HepG2 (cell line): Measurements from ENCODE around the gene SCMH1. TPM values are rescaled to one million over a fixed set of nuclear protein-coding genes. Genes with fewer than 3 reads are reported as not detected.

Experiments
- ATAC-seq: fragments of 200-7000 bp; cut with Tn5 transposase; 3 replicates; pipeline ENCODE4 v1.9.1; 2020; ENCODE audit warnings: mild to moderate bottlenecking, moderate library complexity
- BruUV-seq: library from RNA; stranded (reverse); fragments of 400-500 nt; replicated peaks from 2 replicates; lab custom pipeline; 2021; lab: Mats Ljungman, UMichigan
- CTCF ChIA-PET: fragments of 300-600 bp; formaldehyde crosslinking; extraction: SDS; loops from one replicate; lab custom pipeline; 2021; ENCODE audit warnings: low total read pairs, inconsistent platforms, low intra/inter-chr PET ratio; lab: Yijun Ruan, JAX
- POLR2A ChIA-PET: fragments of 350-600 bp; sonication (Branson Sonifier 250); formaldehyde crosslinking; loops from one replicate; lab custom pipeline; 2020; ENCODE audit warnings: antibody characterized with exemption, inconsistent platforms; lab: Yijun Ruan, JAX
- DNase-seq: peaks from one replicate; pipeline ENCODE4 v3.0.0-alpha.2; 2015; ENCODE audit warnings: low spot score
- FAIRE-seq: peaks from 3 replicates; lab custom pipeline; 2011; peaks lifted over from hg19 to GRCh38; lab: Jason Lieb, UNC
- H2AFZ ChIP-seq: one replicate; pipeline ENCODE4 v1.6.1; 2011; ENCODE audit warnings: low read length, inconsistent platforms
- H3K27ac ChIP-seq: fragments of 300-600 bp; 3 replicates; pipeline ENCODE4 v1.8.0; 2011; ENCODE audit warnings: mixed run types, mild to moderate bottlenecking, mixed read lengths, low read length, inconsistent platforms; ENCODE audit not compliant: insufficient read depth; ENCODE audit errors: extremely low read length
- H3K27me3 ChIP-seq, 2 experiments: fragments of 200-600 bp in 1 of 2; 2 replicates in 1 of 2; 3 replicates in 1 of 2; pipeline versions ENCODE4 v1.6.0 to v1.8.0; 2011; ENCODE audit warnings: low read length in 2 of 2, mild to moderate bottlenecking in 2 of 2, moderate library complexity in 2 of 2, inconsistent platforms in 1 of 2; ENCODE audit not compliant: insufficient read depth in 2 of 2, control insufficient read depth in 1 of 2
- H3K36me3 ChIP-seq, 2 experiments: fragments of 200-600 bp in 1 of 2; replicated peaks in 1 of 2; 2 replicates in 1 of 2; 3 replicates in 1 of 2; pipeline versions ENCODE4 v1.5.1 to v1.8.0; 2011; ENCODE audit warnings: low read length in 2 of 2, inconsistent platforms in 1 of 2; ENCODE audit not compliant: insufficient read depth in 2 of 2, control insufficient read depth in 1 of 2
- H3K4me1 ChIP-seq: 2 replicates; pipeline ENCODE4 v1.5.1; 2012; ENCODE audit warnings: low read length, inconsistent platforms; ENCODE audit not compliant: insufficient read depth
- H3K4me2 ChIP-seq: 2 replicates; pipeline ENCODE4 v1.6.0; 2011; ENCODE audit warnings: low read depth, low read length, inconsistent platforms
- H3K4me3 ChIP-seq, 3 experiments: fragments of 200-600 bp in 1 of 3; sonication (generic), shearing (Covaris generic) in 1 of 3; replicated peaks in 1 of 3; 2 replicates each; pipeline ENCODE4 v1.5.1; 2011 to 2016; ENCODE audit warnings: low read length in 3 of 3, inconsistent platforms in 2 of 3, low read depth in 2 of 3, mild to moderate bottlenecking in 2 of 3, control low read depth in 1 of 3, mixed read lengths in 1 of 3; ENCODE audit not compliant: insufficient read depth in 1 of 3
- H3K79me2 ChIP-seq: one replicate; pipeline ENCODE4 v1.6.1; 2011; ENCODE audit warnings: low read length, inconsistent platforms; ENCODE audit not compliant: insufficient read depth
- H3K9ac ChIP-seq: 2 replicates; pipeline ENCODE4 v1.6.0; 2011; ENCODE audit warnings: mild to moderate bottlenecking, low read depth, low read length, inconsistent platforms; ENCODE audit not compliant: insufficient read depth
- H3K9me3 ChIP-seq: 2 replicates; pipeline ENCODE4 v1.5.1; 2012; ENCODE audit warnings: mild to moderate bottlenecking, low read length
- H4K20me1 ChIP-seq: 2 replicates; pipeline ENCODE4 v1.6.0; 2011; ENCODE audit warnings: inconsistent platforms, mild to moderate bottlenecking, low read length, moderate library complexity; ENCODE audit not compliant: insufficient read depth
- GATA4 ChIP-seq: sonication (generic); IDR thresholded peaks from 2 replicates; pipeline ENCODE4 v1.6.1; 2016; ENCODE audit warnings: antibody characterized with exemption, low read depth, borderline replicate concordance
- JUNB ChIP-seq: sonication (generic); formaldehyde crosslinking; IDR thresholded peaks from 2 replicates; pipeline ENCODE4 v1.8.0; 2022; ENCODE audit warnings: missing genetic modification reagents, mild to moderate bottlenecking, borderline replicate concordance
- KDM5A ChIP-seq: fragments of 200-600 bp; sonication (generic); IDR thresholded peaks from 2 replicates; pipeline ENCODE4 v1.7.0; 2018; ENCODE audit warnings: antibody characterized with exemption, mild to moderate bottlenecking, low read length, borderline replicate concordance
- KLF16 ChIP-seq, 2 experiments: sonication (generic) in 1 of 2; formaldehyde crosslinking in 1 of 2; IDR thresholded peaks; 2 replicates each; pipeline versions ENCODE4 v1.6.1 to v1.8.0; 2016 to 2023; ENCODE audit warnings: missing genetic modification reagents in 2 of 2, missing compliant biosample characterization in 1 of 2
- SIN3B ChIP-seq: fragments of 150-350 bp; IDR thresholded peaks from 2 replicates; pipeline ENCODE4 v1.6.1; 2014; ENCODE audit warnings: low read length
- SMAD1 ChIP-seq: sonication (generic); formaldehyde crosslinking; IDR thresholded peaks from 2 replicates; pipeline ENCODE4 v1.4.0; 2020; ENCODE audit warnings: missing genetic modification reagents, low read depth, mild to moderate bottlenecking, borderline replicate concordance
- THAP11 ChIP-seq: IDR thresholded peaks from 2 replicates; pipeline ENCODE4 v1.6.1; 2016; ENCODE audit warnings: missing biosample characterization, missing genetic modification reagents
- ZNF335 ChIP-seq: sonication (generic); formaldehyde crosslinking; IDR thresholded peaks from 2 replicates; pipeline ENCODE4 v1.4.0; 2020; ENCODE audit warnings: missing genetic modification reagents
- ZNF572 ChIP-seq: sonication (generic); formaldehyde crosslinking; IDR thresholded peaks from 2 replicates; pipeline ENCODE4 v1.5.1; 2020; ENCODE audit warnings: mild to moderate bottlenecking, missing genetic modification reagents
- WGBS: methylation state at CpG from one replicate; pipeline ENCODE4 v1.1.6; 2017; ENCODE audit warnings: low lambda C conversion rate; 5-methylcytosine and 5-hydroxymethylcytosine counted together
- in situ Hi-C: cut with HindIII; loops from 2 replicates; pipeline ENCODE4 v1.10.0; 2017; ENCODE audit warnings: low pct_unique_long_range_greater_than_20kb; ENCODE audit not compliant: extremely low pct_ligation_motif_present
- intact Hi-C: fragments of 100-400 bp; cut with micrococcal nuclease; formaldehyde crosslinking; loops from one replicate; pipeline ENCODE4 v1.10.0; 2022; ENCODE audit not compliant: unreplicated experiment
- polyA plus RNA-seq, 8 experiments: library from polyadenylated mRNA; depleted of rRNA in 3 of 8; stranded (reverse) in 7 of 8; unstranded in 1 of 8; fragments of >200 nt; fragmentation: Illumina TruSeq in 4 of 8; extraction: Trizol in 4 of 8; gene quantifications; 2 replicates each; pipeline versions ENCODE4 v1.2.1 to v1.2.3, GENCODE V29; 2011 to 2016; ENCODE audit warnings: low read depth in 4 of 8, missing spikeins in 1 of 8, mixed read lengths in 1 of 8; ENCODE audit not compliant: insufficient read depth in 1 of 8
- total RNA-seq, 5 experiments: library from RNA; depleted of rRNA; stranded (reverse); fragments of >200 nt; fragmentation: Illumina TruSeq; extraction: Trizol; gene quantifications; 2 replicates each; pipeline ENCODE4 v1.2.3, GENCODE V29; 2016; ENCODE audit warnings: low read depth in 1 of 5
- TF ChIP-seq, protein P1 (sequence below): sonication (generic); formaldehyde crosslinking; IDR thresholded peaks from 2 replicates; pipeline ENCODE4 v1.5.0; 2020; ENCODE audit warnings: mild to moderate bottlenecking, missing genetic modification reagents
- TF ChIP-seq, protein P2 (sequence below): sonication (generic); formaldehyde crosslinking; IDR thresholded peaks from 2 replicates; pipeline ENCODE4 v1.4.0; 2020; ENCODE audit warnings: missing genetic modification reagents
- TF ChIP-seq, protein P3 (sequence below): IDR thresholded peaks from 2 replicates; pipeline ENCODE4 v1.6.1; 2018; ENCODE audit warnings: missing genetic modification reagents, mild to moderate bottlenecking, missing compliant biosample characterization
- TF ChIP-seq, protein P4 (sequence below): sonication (generic); formaldehyde crosslinking; IDR thresholded peaks from 2 replicates; pipeline ENCODE4 v1.4.0; 2020; ENCODE audit warnings: missing genetic modification reagents
- TF ChIP-seq, protein P5 (sequence below): fragments of 450-650 bp; IDR thresholded peaks from 2 replicates; pipeline ENCODE4 v1.6.1; 2016

The SCMH1 gene
- total and polyA plus RNA-seq, 2 of the 13 experiments (the other 11 are each of a cell fraction or from before 2014, with no cell fraction given) = 41.8 to 52.6 TPM

DNA sequence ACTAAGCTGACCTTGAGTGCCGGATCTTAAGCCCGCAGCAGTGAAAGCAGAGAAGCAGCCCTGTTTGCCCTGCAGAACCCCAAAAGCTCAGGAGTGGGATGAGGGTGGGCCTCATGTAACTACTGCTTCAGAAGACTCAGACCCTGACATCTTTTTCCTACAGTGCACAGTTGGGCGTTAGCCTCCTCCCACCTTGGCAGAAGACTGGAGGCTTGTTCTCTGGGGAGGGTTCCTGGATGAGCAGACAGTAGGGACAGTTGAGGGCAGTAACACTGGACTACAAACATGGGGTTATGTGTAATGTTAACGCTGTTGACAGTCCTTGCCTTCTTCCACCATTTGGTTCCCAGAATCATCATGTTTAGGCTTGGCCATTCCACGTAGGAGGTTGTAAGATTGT is 253.0 kb downstream of the SCMH1 start:
- ATAC-seq (no peak), FAIRE-seq (no peak), DNase-seq (no peak)
- Histone ChIP-seq H3K4me2 (no peak overlapping the region), H3K27ac (no peak overlapping the region), H4K20me1 (no peaks in the 10 kb centered on the region), H3K9ac (no peak overlapping the region), H3K79me2 (no peaks in the 10 kb centered on the region), H3K9me3 (no peaks in the 10 kb centered on the region), H3K4me3 (no peak overlapping the region), H2AFZ (no peak overlapping the region), H3K27me3 (no peaks in the 10 kb centered on the region), H3K36me3 (peaks cover 24 to 84% of the 10 kb centered on the region in 2 experiments), H3K4me1 (peaks cover 53% of the 10 kb centered on the region)
- intact Hi-C loops = no loop called here
- CTCF ChIA-PET = no interaction called here
- TF ChIP-seq, protein P1, sequence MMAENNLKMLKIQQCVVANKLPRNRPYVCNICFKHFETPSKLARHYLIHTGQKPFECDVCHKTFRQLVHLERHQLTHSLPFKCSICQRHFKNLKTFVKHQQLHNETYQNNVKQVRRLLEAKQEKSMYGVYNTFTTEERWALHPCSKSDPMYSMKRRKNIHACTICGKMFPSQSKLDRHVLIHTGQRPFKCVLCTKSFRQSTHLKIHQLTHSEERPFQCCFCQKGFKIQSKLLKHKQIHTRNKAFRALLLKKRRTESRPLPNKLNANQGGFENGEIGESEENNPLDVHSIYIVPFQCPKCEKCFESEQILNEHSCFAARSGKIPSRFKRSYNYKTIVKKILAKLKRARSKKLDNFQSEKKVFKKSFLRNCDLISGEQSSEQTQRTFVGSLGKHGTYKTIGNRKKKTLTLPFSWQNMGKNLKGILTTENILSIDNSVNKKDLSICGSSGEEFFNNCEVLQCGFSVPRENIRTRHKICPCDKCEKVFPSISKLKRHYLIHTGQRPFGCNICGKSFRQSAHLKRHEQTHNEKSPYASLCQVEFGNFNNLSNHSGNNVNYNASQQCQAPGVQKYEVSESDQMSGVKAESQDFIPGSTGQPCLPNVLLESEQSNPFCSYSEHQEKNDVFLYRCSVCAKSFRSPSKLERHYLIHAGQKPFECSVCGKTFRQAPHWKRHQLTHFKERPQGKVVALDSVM (CRISPR knock-in tag) = no peak
- TF ChIP-seq, protein P2, sequence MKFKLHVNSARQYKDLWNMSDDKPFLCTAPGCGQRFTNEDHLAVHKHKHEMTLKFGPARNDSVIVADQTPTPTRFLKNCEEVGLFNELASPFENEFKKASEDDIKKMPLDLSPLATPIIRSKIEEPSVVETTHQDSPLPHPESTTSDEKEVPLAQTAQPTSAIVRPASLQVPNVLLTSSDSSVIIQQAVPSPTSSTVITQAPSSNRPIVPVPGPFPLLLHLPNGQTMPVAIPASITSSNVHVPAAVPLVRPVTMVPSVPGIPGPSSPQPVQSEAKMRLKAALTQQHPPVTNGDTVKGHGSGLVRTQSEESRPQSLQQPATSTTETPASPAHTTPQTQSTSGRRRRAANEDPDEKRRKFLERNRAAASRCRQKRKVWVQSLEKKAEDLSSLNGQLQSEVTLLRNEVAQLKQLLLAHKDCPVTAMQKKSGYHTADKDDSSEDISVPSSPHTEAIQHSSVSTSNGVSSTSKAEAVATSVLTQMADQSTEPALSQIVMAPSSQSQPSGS (CRISPR knock-in tag) = no peak
- TF ChIP-seq ZNF335 (CRISPR knock-in tag) (no peak), JUNB (CRISPR knock-in tag) (no peak), SMAD1 (CRISPR knock-in tag) (no peak), KDM5A (no peak), ZNF572 (CRISPR knock-in tag) (no peak), KLF16 (CRISPR knock-in tag; IDR thresholded peaks at IDR 0.05) (no peak), GATA4 (no peak), SIN3B (no peak), THAP11 (CRISPR knock-in tag) (no peak)
- TF ChIP-seq, protein P3, sequence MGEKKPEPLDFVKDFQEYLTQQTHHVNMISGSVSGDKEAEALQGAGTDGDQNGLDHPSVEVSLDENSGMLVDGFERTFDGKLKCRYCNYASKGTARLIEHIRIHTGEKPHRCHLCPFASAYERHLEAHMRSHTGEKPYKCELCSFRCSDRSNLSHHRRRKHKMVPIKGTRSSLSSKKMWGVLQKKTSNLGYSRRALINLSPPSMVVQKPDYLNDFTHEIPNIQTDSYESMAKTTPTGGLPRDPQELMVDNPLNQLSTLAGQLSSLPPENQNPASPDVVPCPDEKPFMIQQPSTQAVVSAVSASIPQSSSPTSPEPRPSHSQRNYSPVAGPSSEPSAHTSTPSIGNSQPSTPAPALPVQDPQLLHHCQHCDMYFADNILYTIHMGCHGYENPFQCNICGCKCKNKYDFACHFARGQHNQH (CRISPR knock-in tag) = no peak
- TF ChIP-seq, protein P4, sequence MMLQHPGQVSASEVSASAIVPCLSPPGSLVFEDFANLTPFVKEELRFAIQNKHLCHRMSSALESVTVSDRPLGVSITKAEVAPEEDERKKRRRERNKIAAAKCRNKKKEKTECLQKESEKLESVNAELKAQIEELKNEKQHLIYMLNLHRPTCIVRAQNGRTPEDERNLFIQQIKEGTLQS (CRISPR knock-in tag) = no peak
- TF ChIP-seq, protein P5, sequence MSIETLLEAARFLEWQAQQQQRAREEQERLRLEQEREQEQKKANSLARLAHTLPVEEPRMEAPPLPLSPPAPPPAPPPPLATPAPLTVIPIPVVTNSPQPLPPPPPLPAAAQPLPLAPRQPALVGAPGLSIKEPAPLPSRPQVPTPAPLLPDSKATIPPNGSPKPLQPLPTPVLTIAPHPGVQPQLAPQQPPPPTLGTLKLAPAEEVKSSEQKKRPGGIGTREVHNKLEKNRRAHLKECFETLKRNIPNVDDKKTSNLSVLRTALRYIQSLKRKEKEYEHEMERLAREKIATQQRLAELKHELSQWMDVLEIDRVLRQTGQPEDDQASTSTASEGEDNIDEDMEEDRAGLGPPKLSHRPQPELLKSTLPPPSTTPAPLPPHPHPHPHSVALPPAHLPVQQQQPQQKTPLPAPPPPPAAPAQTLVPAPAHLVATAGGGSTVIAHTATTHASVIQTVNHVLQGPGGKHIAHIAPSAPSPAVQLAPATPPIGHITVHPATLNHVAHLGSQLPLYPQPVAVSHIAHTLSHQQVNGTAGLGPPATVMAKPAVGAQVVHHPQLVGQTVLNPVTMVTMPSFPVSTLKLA = no peak
- in situ Hi-C loops = no loop called here
- POLR2A ChIA-PET = interaction anchor here (1.3 kb wide), 1 partner anchor 9 kb away, joined by 5 read pairs; no protein-coding TSS in a partner anchor
- 93% methylated on average over 4 of the region's 5 CpGs for WGBS
- BruUV-seq = no TSS peak
